Umbilical cord (tissue), 2 donors: ENCODE measurements around the gene SLC12A4. TPM values are rescaled to one million over a fixed set of nuclear protein-coding genes. Genes with fewer than 3 reads are reported as not detected.

Experiments
- DNase-seq: peaks from one replicate; pipeline ENCODE4 v3.0.0-alpha.2; 2015; ENCODE audit warnings: low spot score
- total RNA-seq: library from RNA; depleted of rRNA; stranded (reverse); fragments of >200 nt; gene quantifications from one replicate; pipeline ENCODE4 v1.2.3, GENCODE V29; 2014; ENCODE audit warnings: low replicate concordance; ENCODE audit not compliant: insufficient read depth

SLC12A4 gene
- total RNA-seq, 1 donor from 2014 or later: 40.0 TPM

- peak; percentile 24 for DNase-seq
These were observed 4.6 kb downstream of the SLC12A4 start for GRCh38 chr16:67963662-67964321.

GRCh38 chr16:67963292-67963661, 5.2 kb downstream of the SLC12A4 start:
- DNase-seq: no peak

GRCh38 chr16:67962135-67962534, 6.3 kb downstream of the SLC12A4 start:
- DNase-seq: no peak

GRCh38 chr16:67961551-67961957, 6.9 kb downstream of the SLC12A4 start:
- DNase-seq: no peak

GRCh38 chr16:67959536-67960329, 8.7 kb downstream of the SLC12A4 start:
- no peak for DNase-seq

- no peak for DNase-seq
These were observed 10.8 kb downstream of the SLC12A4 start for GRCh38 chr16:67957622-67958021.

GRCh38 chr16:67954421-67955196, 13.8 kb downstream of the SLC12A4 start:
- no peak for DNase-seq

GRCh38 chr16:67953641-67954375, 14.6 kb downstream of the SLC12A4 start:
- DNase-seq: no peak

- DNase-seq: no peak
These were observed 17.0 kb downstream of the SLC12A4 start for GRCh38 chr16:67951485-67951884.

GRCh38 chr16:67950335-67950843, 18.0 kb downstream of the SLC12A4 start:
- no peak for DNase-seq

GRCh38 chr16:67949645-67950044, 18.8 kb downstream of the SLC12A4 start:
- no peak for DNase-seq

GRCh38 chr16:67948015-67948414, 20.4 kb downstream of the SLC12A4 start:
- no peak for DNase-seq

- DNase-seq: no peak
These were observed 21.4 kb downstream of the SLC12A4 start for GRCh38 chr16:67946966-67947558.

GRCh38 chr16:67946128-67946569, 22.3 kb downstream of the SLC12A4 start:
- no peak for DNase-seq

- no peak for DNase-seq
These were observed 23.0 kb downstream of the SLC12A4 start for GRCh38 chr16:67945392-67945933.

GRCh38 chr16:67944690-67945391, 23.6 kb downstream of the SLC12A4 start:
- no peak for DNase-seq

GRCh38 chr16:67943619-67944504, 24.6 kb downstream of the SLC12A4 start, which contains the start of gene LCAT:
TSS of gene LCAT (minus strand) at chr16:67944120. CDS start at chr16:67944101, 19 bp downstream.
- DNase-seq: peak; percentile 24

- no peak for DNase-seq
These were observed 25.2 kb downstream of the SLC12A4 start for GRCh38 chr16:67943256-67943618.
